HepG2 (cell line): Measurements from ENCODE around the gene TGM2. TPM values are rescaled to one million over a fixed set of nuclear protein-coding genes. Genes with fewer than 3 reads are reported as not detected.

Source experiments
- DNMT1 ChIP-seq: sonication (generic); formaldehyde crosslinking; IDR thresholded peaks from 2 replicates; pipeline ENCODE4 v1.5.1; 2020; ENCODE audit warnings: mild to moderate bottlenecking, missing genetic modification reagents
- EP300 ChIP-seq, 3 experiments: sonication (generic) in 1 of 3; formaldehyde crosslinking in 1 of 3; IDR thresholded peaks; 2 replicates each; pipeline versions ENCODE4 v1.5.1 to v1.6.1; 2011 to 2020; ENCODE audit warnings: low read depth in 2 of 3, low read length in 2 of 3, borderline replicate concordance in 1 of 3, improper control_type of control experiment in 1 of 3, mild to moderate bottlenecking in 1 of 3, missing genetic modification reagents in 1 of 3, moderate library complexity in 1 of 3
- GABPB1 ChIP-seq: IDR thresholded peaks from 2 replicates; pipeline ENCODE4 v1.6.1; 2016; ENCODE audit warnings: mild to moderate bottlenecking, missing genetic modification reagents, moderate library complexity, missing compliant biosample characterization
- GATA4 ChIP-seq: sonication (generic); IDR thresholded peaks from 2 replicates; pipeline ENCODE4 v1.6.1; 2016; ENCODE audit warnings: antibody characterized with exemption, low read depth, borderline replicate concordance
- GFI1 ChIP-seq: sonication (generic); formaldehyde crosslinking; IDR thresholded peaks from 2 replicates; pipeline ENCODE4 v1.5.0; 2020; ENCODE audit warnings: missing genetic modification reagents, mild to moderate bottlenecking, borderline replicate concordance
- HCFC1 ChIP-seq: fragments of 150-350 bp; IDR thresholded peaks from 2 replicates; pipeline ENCODE4 v1.6.1; 2014; ENCODE audit warnings: low read depth, low read length
- KAT2B ChIP-seq: fragments of 150-350 bp; IDR thresholded peaks from 2 replicates; pipeline ENCODE4 v1.6.1; 2014; ENCODE audit warnings: low read depth, low read length, borderline replicate concordance
- NCOR1 ChIP-seq: fragments of 200-600 bp; sonication (generic); IDR thresholded peaks from 2 replicates; pipeline ENCODE4 v1.7.0; 2017; ENCODE audit warnings: antibody characterized with exemption, low read length, borderline replicate concordance
- PHF21A ChIP-seq: sonication (generic); formaldehyde crosslinking; IDR thresholded peaks from 2 replicates; pipeline ENCODE4 v1.5.0; 2020; ENCODE audit warnings: mild to moderate bottlenecking, missing genetic modification reagents
- SALL1 ChIP-seq: sonication (generic); formaldehyde crosslinking; IDR thresholded peaks from 2 replicates; pipeline ENCODE4 v1.8.0; 2022; ENCODE audit warnings: mild to moderate bottlenecking, missing genetic modification reagents
- SKI ChIP-seq: fragments of 450-650 bp; IDR thresholded peaks from one replicate; pipeline ENCODE4 v1.6.1; 2018; ENCODE audit warnings: mild to moderate bottlenecking; ENCODE audit not compliant: partially characterized antibody
- SOX6 ChIP-seq, 2 experiments: fragments of 450-650 bp in 1 of 2; sonication (generic) in 1 of 2; formaldehyde crosslinking in 1 of 2; IDR thresholded peaks; 2 replicates each; pipeline versions ENCODE4 v1.4.0 to v1.6.1; 2017 to 2020; ENCODE audit warnings: antibody characterized with exemption in 1 of 2, mild to moderate bottlenecking in 1 of 2, missing genetic modification reagents in 1 of 2
- SP2 ChIP-seq: sonication (generic); formaldehyde crosslinking; IDR thresholded peaks from 2 replicates; pipeline ENCODE4 v1.5.1; 2020; ENCODE audit warnings: mild to moderate bottlenecking, missing genetic modification reagents
- SSRP1 ChIP-seq: IDR thresholded peaks from 2 replicates; pipeline ENCODE4 v1.6.1; 2016; ENCODE audit warnings: control low read depth
- ZBTB7B ChIP-seq: sonication (generic); formaldehyde crosslinking; IDR thresholded peaks from 2 replicates; pipeline ENCODE4 v1.4.0; 2020; ENCODE audit warnings: missing genetic modification reagents
- ZFP1 ChIP-seq: IDR thresholded peaks from 2 replicates; pipeline ENCODE4 v1.6.1; 2016
- ZFP36L2 ChIP-seq: sonication (generic); formaldehyde crosslinking; IDR thresholded peaks from 2 replicates; pipeline ENCODE4 v1.4.0; 2020; ENCODE audit warnings: missing genetic modification reagents
- ZGPAT ChIP-seq: IDR thresholded peaks from 2 replicates; pipeline ENCODE4 v1.6.1; 2016; ENCODE audit warnings: mild to moderate bottlenecking
- ZMAT5 ChIP-seq: sonication (generic); formaldehyde crosslinking; IDR thresholded peaks from 2 replicates; pipeline ENCODE4 v1.5.0; 2020; ENCODE audit warnings: mild to moderate bottlenecking, low read depth, missing genetic modification reagents, borderline replicate concordance
- ZNF235 ChIP-seq: sonication (generic); formaldehyde crosslinking; IDR thresholded peaks from 2 replicates; pipeline ENCODE4 v1.8.1; 2023; ENCODE audit warnings: mild to moderate bottlenecking, missing genetic modification reagents, borderline replicate concordance
- ZNF3 ChIP-seq: IDR thresholded peaks from 2 replicates; pipeline ENCODE4 v1.7.0; 2017; ENCODE audit warnings: inconsistent platforms
- polyA plus RNA-seq, 8 experiments: library from polyadenylated mRNA; depleted of rRNA in 3 of 8; stranded (reverse) in 7 of 8; unstranded in 1 of 8; fragments of >200 nt; fragmentation: Illumina TruSeq in 4 of 8; extraction: Trizol in 4 of 8; gene quantifications; 2 replicates each; pipeline versions ENCODE4 v1.2.1 to v1.2.3, GENCODE V29; 2011 to 2016; ENCODE audit warnings: low read depth in 4 of 8, missing spikeins in 1 of 8, mixed read lengths in 1 of 8; ENCODE audit not compliant: insufficient read depth in 1 of 8
- total RNA-seq, 5 experiments: library from RNA; depleted of rRNA; stranded (reverse); fragments of >200 nt; fragmentation: Illumina TruSeq; extraction: Trizol; gene quantifications; 2 replicates each; pipeline ENCODE4 v1.2.3, GENCODE V29; 2016; ENCODE audit warnings: low read depth in 1 of 5
- TF ChIP-seq, protein P1 (sequence below): sonication (generic); formaldehyde crosslinking; IDR thresholded peaks from 2 replicates; pipeline ENCODE4 v1.5.1; 2020; ENCODE audit warnings: mild to moderate bottlenecking, missing genetic modification reagents, moderate library complexity
- TF ChIP-seq, protein P2 (sequence below): sonication (generic); formaldehyde crosslinking; IDR thresholded peaks from 2 replicates; pipeline ENCODE4 v1.4.0; 2020; ENCODE audit warnings: missing genetic modification reagents, borderline replicate concordance

Gene TGM2
- total and polyA plus RNA-seq, 2 of the 13 experiments (the other 11 are each of a cell fraction or from before 2014, with no cell fraction given): 4.2 to 46.4 TPM

- TF ChIP-seq, protein P1, sequence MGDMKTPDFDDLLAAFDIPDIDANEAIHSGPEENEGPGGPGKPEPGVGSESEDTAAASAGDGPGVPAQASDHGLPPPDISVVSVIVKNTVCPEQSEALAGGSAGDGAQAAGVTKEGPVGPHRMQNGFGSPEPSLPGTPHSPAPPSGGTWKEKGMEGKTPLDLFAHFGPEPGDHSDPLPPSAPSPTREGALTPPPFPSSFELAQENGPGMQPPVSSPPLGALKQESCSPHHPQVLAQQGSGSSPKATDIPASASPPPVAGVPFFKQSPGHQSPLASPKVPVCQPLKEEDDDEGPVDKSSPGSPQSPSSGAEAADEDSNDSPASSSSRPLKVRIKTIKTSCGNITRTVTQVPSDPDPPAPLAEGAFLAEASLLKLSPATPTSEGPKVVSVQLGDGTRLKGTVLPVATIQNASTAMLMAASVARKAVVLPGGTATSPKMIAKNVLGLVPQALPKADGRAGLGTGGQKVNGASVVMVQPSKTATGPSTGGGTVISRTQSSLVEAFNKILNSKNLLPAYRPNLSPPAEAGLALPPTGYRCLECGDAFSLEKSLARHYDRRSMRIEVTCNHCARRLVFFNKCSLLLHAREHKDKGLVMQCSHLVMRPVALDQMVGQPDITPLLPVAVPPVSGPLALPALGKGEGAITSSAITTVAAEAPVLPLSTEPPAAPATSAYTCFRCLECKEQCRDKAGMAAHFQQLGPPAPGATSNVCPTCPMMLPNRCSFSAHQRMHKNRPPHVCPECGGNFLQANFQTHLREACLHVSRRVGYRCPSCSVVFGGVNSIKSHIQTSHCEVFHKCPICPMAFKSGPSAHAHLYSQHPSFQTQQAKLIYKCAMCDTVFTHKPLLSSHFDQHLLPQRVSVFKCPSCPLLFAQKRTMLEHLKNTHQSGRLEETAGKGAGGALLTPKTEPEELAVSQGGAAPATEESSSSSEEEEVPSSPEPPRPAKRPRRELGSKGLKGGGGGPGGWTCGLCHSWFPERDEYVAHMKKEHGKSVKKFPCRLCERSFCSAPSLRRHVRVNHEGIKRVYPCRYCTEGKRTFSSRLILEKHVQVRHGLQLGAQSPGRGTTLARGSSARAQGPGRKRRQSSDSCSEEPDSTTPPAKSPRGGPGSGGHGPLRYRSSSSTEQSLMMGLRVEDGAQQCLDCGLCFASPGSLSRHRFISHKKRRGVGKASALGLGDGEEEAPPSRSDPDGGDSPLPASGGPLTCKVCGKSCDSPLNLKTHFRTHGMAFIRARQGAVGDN (CRISPR knock-in tag): no peak
- TF ChIP-seq ZFP1 (0 out of 2 replicates have a peak, but pooled peaks have one; percentile 85), SP2 (CRISPR knock-in tag) (no peak), ZBTB7B (CRISPR knock-in tag) (peak; percentile 93), SALL1 (CRISPR knock-in tag) (peak; percentile 26; the same call in 1 of the 2 replicates), GABPB1 (no peak), KAT2B (peak; percentile 45; the same call in 1 of the 2 replicates), ZFP36L2 (CRISPR knock-in tag) (no peak), ZNF235 (no peak), HCFC1 (no peak), GATA4 (no peak; the same call in 1 of the 2 replicates), GFI1 (CRISPR knock-in tag) (peak; percentile 48; the same call in 1 of the 2 replicates), SKI (peak; percentile 72), NCOR1 (peak; percentile 93; the same call in 1 of the 2 replicates), EP300 (IDR thresholded peaks at IDR 0.05; ENCODE audit: low read depth in 2 of 2, low read length in 2 of 2) (peak; percentile 45 to 93; a peak in 2 of 4 replicates), EP300 (CRISPR knock-in tag; IDR thresholded peaks at IDR 0.05; ENCODE audit: borderline replicate concordance) (peak; percentile 54; the same call in 1 of the 2 replicates), ZGPAT (CRISPR knock-in tag) (peak; percentile 84; the same call in 1 of the 2 replicates), PHF21A (CRISPR knock-in tag) (0 out of 2 replicates have a peak, but pooled peaks have one; percentile 15), ZMAT5 (CRISPR knock-in tag) (no peak), SSRP1 (CRISPR knock-in tag) (peak; percentile 64; the same call in 1 of the 2 replicates), SOX6 (IDR thresholded peaks at IDR 0.05) (0 out of 2 replicates have a peak, but pooled peaks have one; percentile 78), SOX6 (CRISPR knock-in tag; IDR thresholded peaks at IDR 0.05) (peak; percentile 99), ZNF3 (CRISPR knock-in tag) (no peak), DNMT1 (CRISPR knock-in tag) (no peak)
- TF ChIP-seq, protein P2, sequence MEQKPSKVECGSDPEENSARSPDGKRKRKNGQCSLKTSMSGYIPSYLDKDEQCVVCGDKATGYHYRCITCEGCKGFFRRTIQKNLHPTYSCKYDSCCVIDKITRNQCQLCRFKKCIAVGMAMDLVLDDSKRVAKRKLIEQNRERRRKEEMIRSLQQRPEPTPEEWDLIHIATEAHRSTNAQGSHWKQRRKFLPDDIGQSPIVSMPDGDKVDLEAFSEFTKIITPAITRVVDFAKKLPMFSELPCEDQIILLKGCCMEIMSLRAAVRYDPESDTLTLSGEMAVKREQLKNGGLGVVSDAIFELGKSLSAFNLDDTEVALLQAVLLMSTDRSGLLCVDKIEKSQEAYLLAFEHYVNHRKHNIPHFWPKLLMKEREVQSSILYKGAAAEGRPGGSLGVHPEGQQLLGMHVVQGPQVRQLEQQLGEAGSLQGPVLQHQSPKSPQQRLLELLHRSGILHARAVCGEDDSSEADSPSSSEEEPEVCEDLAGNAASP: peak; percentile 77
Measured at GRCh38 chr20:38082894-38083293, 82.2 kb downstream of the TGM2 start (continued).
